Measurements from ENCODE around the gene PPARA. TPM values are rescaled to one million over a fixed set of nuclear protein-coding genes. Genes with fewer than 3 reads are reported as not detected.
A peak's percentile ranks its signal among the peaks of the same experiment; 100 is the strongest.

Gene PPARA
- total RNA-seq, 1 experiment from 2014 or later: 10.7 TPM

- intact Hi-C loops (cut with micrococcal nuclease; ENCODE audit: unreplicated experiment) (no loop called here), in situ Hi-C loops (cut with HindIII; ENCODE audit: low pct_unique_long_range_greater_than_20kb, low sequenced_read_pairs) (no loop called here)
- TF ChIP-seq REST (IDR thresholded peaks at IDR 0.05; ENCODE audit: insufficient read depth in 1 of 2, low read depth in 2 of 2, low read length in 1 of 2) (no peak), SIN3A (IDR thresholded peaks at IDR 0.05; ENCODE audit: borderline replicate concordance, insufficient read depth, low read depth, low read length) (no peak), POLR2AphosphoS5 (IDR thresholded peaks at IDR 0.05; ENCODE audit: low read depth, low read length) (no peak; the same call in 1 of the 2 replicates), CTCF (IDR thresholded peaks at IDR 0.05) (no peak), TCF7L2 (IDR thresholded peaks at IDR 0.05; ENCODE audit: low read depth, low read length) (no peak; the same call in 1 of the 2 replicates)
- DNase-seq (ENCODE audit: low read depth, low spot score) (no peak), ATAC-seq (no peak)
- Histone ChIP-seq H3K9me3 (ENCODE audit: control insufficient read depth, insufficient read depth, low read depth, low read length) (no peaks in the 10 kb centered on the region), H3K4me3 (ENCODE audit: low read depth in 2 of 2, low read length in 2 of 2) (no peak overlapping the region), H3K27ac (ENCODE audit: low read length) (peak overlapping the region; percentile 89), H3K27me3 (ENCODE audit: control insufficient read depth, insufficient read depth, low read length) (no peaks in the 10 kb centered on the region), H3K4me1 (ENCODE audit: control insufficient read depth, insufficient read depth, low read length) (peaks cover 89% of the 10 kb centered on the region), H3K36me3 (ENCODE audit: control insufficient read depth, insufficient read depth, low read length) (peaks cover 2% of the 10 kb centered on the region; the same call in 1 of the 2 replicates)
- ChIA-PET POLR2A (no interaction called here), CTCF (no interaction called here)
- BruUV-seq (replicated peaks): no TSS peak
Observed at GRCh38 chr22:46102752-46103151, 47.6 kb upstream of the PPARA start.

GRCh38 chr22:46103181-46103580, 47.1 kb upstream of the PPARA start:
- in situ Hi-C loops (cut with HindIII; ENCODE audit: low pct_unique_long_range_greater_than_20kb, low sequenced_read_pairs) (no loop called here), intact Hi-C loops (cut with micrococcal nuclease; ENCODE audit: unreplicated experiment) (no loop called here)
- Histone ChIP-seq H3K9me3 (ENCODE audit: control insufficient read depth, insufficient read depth, low read depth, low read length) (no peaks in the 10 kb centered on the region), H3K4me3 (ENCODE audit: low read depth in 2 of 2, low read length in 2 of 2) (no peak overlapping the region), H3K36me3 (ENCODE audit: control insufficient read depth, insufficient read depth, low read length) (peaks cover 2% of the 10 kb centered on the region; the same call in 1 of the 2 replicates), H3K27ac (ENCODE audit: low read length) (peak overlapping the region; percentile 89), H3K27me3 (ENCODE audit: control insufficient read depth, insufficient read depth, low read length) (no peaks in the 10 kb centered on the region), H3K4me1 (ENCODE audit: control insufficient read depth, insufficient read depth, low read length) (peaks cover 89% of the 10 kb centered on the region)
- TF ChIP-seq SIN3A (IDR thresholded peaks at IDR 0.05; ENCODE audit: borderline replicate concordance, insufficient read depth, low read depth, low read length): no peak
- TF ChIP-seq TCF7L2 (IDR thresholded peaks at IDR 0.05; ENCODE audit: low read depth, low read length): no peak
- no peak for TF ChIP-seq REST (IDR thresholded peaks at IDR 0.05; ENCODE audit: insufficient read depth in 1 of 2, low read depth in 2 of 2, low read length in 1 of 2)
- no peak for TF ChIP-seq POLR2AphosphoS5 (IDR thresholded peaks at IDR 0.05; ENCODE audit: low read depth, low read length)
- no peak for TF ChIP-seq CTCF (IDR thresholded peaks at IDR 0.05)
- ATAC-seq: no peak
- BruUV-seq (replicated peaks): no TSS peak
- DNase-seq (ENCODE audit: low read depth, low spot score): no peak
- ChIA-PET CTCF (no interaction called here), POLR2A (no interaction called here)

Measured in Panc1 (cell line).